NB4 (cell line): ENCODE results near the gene C2orf78.
"Not testable (repeated sequence)": the region's sequence is repeated elsewhere in the genome, so short reads cannot be mapped to it uniquely, and the experiment has no call there.

Experiments used
- DNase-seq: peaks from one replicate; pipeline ENCODE4 v3.0.0; 2010; ENCODE audit warnings: low read depth
- H3K4me3 ChIP-seq: one replicate; pipeline ENCODE4 v1.5.1; 2011; ENCODE audit warnings: mild to moderate bottlenecking, low read depth, low read length, moderate library complexity
- CTCF ChIP-seq: IDR thresholded peaks from one replicate; pipeline ENCODE4 v1.5.1; 2012; ENCODE audit warnings: low read depth, low read length
- MAX ChIP-seq: IDR thresholded peaks from 2 replicates; pipeline ENCODE4 v1.6.1; 2011; ENCODE audit warnings: low read depth, low read length
- MYC ChIP-seq: IDR thresholded peaks from 2 replicates; pipeline ENCODE4 v1.6.1; 2011; ENCODE audit warnings: low read depth, low read length
- POLR2A ChIP-seq: IDR thresholded peaks from 2 replicates; pipeline ENCODE4 v1.6.1; 2011; ENCODE audit warnings: mild to moderate bottlenecking; ENCODE audit not compliant: insufficient read length; ENCODE audit errors: extremely low read depth

C2orf78 gene

GRCh38 chr2:73776381-73776780, 7.6 kb upstream of the C2orf78 start:
- DNase-seq = no peak
- no peak for TF ChIP-seq MAX
- TF ChIP-seq MYC = no peak
- TF ChIP-seq CTCF = no peak
- no peak for TF ChIP-seq POLR2A
- H3K4me3 ChIP-seq = no peak overlapping the region

GRCh38 chr2:73776869-73777519, 7.0 kb upstream of the C2orf78 start:
- no peak overlapping the region for H3K4me3 ChIP-seq
- no peak for DNase-seq
- no peak for TF ChIP-seq POLR2A
- no peak for TF ChIP-seq CTCF
- TF ChIP-seq MAX = no peak
- TF ChIP-seq MYC = no peak

GRCh38 chr2:73778867-73779466, 5.0 kb upstream of the C2orf78 start:
- not testable (repeated sequence) for DNase-seq
- peak overlapping the region; percentile 97 for H3K4me3 ChIP-seq

- peak; percentile 95 for TF ChIP-seq MAX
- TF ChIP-seq MYC = peak; percentile 97
- TF ChIP-seq POLR2A = peak; percentile 88
- peak; percentile 92 for TF ChIP-seq CTCF
- H3K4me3 ChIP-seq = peak within 1 kb of the TSS; percentile 97
- DNase-seq = peak; percentile 97
Measured at GRCh38 chr2:73779467-73780236, 4.3 kb upstream of the C2orf78 start, which contains the start of gene DUSP11. Gene DUSP11 (minus strand): TSS chr2:73780103. CDS start chr2:73779974, 129 bp downstream.

GRCh38 chr2:73780237-73780582, 3.8 kb upstream of the C2orf78 start:
- TF ChIP-seq CTCF (no peak), POLR2A (peak; percentile 6)
- DNase-seq = no peak
- peak overlapping the region; percentile 97 for H3K4me3 ChIP-seq

- H3K4me3 ChIP-seq, DNase-seq: not testable (repeated sequence)
Measured at GRCh38 chr2:73783402-73783801, 581 bp upstream of the C2orf78 start.

GRCh38 chr2:73811878-73812277, 27.9 kb downstream of the C2orf78 start:
- TF ChIP-seq MAX (no peak), MYC (no peak), POLR2A (no peak), CTCF (no peak)
- no peak for DNase-seq
- no peak overlapping the region for H3K4me3 ChIP-seq
